ENCODE measurements around the gene VASH1. TPM values are rescaled to one million over a fixed set of nuclear protein-coding genes. Genes with fewer than 3 reads are reported as not detected.

VASH1 gene
- polyA plus RNA-seq, 1 donor (not counting 4 experiments of a cell fraction or from before 2014, with no cell fraction given): 0.12 TPM

- dilution Hi-C loops (cut with MboI; ENCODE audit: extremely low pct_ligation_motif_present, low sequenced_read_pairs): no loop called here
- Histone ChIP-seq H3K27ac (ENCODE audit: control insufficient read depth, insufficient read depth, low read length) (no peak overlapping the region), H3K27me3 (ENCODE audit: control insufficient read depth, extremely low read depth, insufficient read depth, low read length) (no peaks in the 10 kb centered on the region), H3K79me2 (ENCODE audit: control insufficient read depth, insufficient read depth, low read length) (no peaks in the 10 kb centered on the region), H3K9ac (ENCODE audit: control insufficient read depth, extremely low read depth, insufficient read depth, low read length) (no peak overlapping the region), H3K36me3 (ENCODE audit: control insufficient read depth in 2 of 2, extremely low read depth in 1 of 2, insufficient read depth in 2 of 2, low read length in 2 of 2) (no peaks in the 10 kb centered on the region), H3K4me3 (ENCODE audit: control insufficient read depth in 2 of 3, extremely low read depth in 1 of 3, insufficient read depth in 2 of 3, low read depth in 1 of 3, low read length in 3 of 3) (no peak overlapping the region), H4K20me1 (ENCODE audit: control insufficient read depth, extremely low read depth, insufficient read depth, low read length) (no peaks in the 10 kb centered on the region), H2AFZ (ENCODE audit: control insufficient read depth, low read length) (no peak overlapping the region), H3K4me1 (ENCODE audit: control insufficient read depth, extremely low read depth, insufficient read depth, low read length) (no peaks in the 10 kb centered on the region), H3K9me3 (ENCODE audit: control insufficient read depth, low read depth, low read length) (no peaks in the 10 kb centered on the region), H3K9me1 (ENCODE audit: control insufficient read depth, extremely low read depth, insufficient read depth, low read length) (no peaks in the 10 kb centered on the region), H3K4me2 (ENCODE audit: control insufficient read depth, extremely low read depth, insufficient read depth, low read depth, low read length) (no peak overlapping the region)
- TF ChIP-seq, protein P1, sequence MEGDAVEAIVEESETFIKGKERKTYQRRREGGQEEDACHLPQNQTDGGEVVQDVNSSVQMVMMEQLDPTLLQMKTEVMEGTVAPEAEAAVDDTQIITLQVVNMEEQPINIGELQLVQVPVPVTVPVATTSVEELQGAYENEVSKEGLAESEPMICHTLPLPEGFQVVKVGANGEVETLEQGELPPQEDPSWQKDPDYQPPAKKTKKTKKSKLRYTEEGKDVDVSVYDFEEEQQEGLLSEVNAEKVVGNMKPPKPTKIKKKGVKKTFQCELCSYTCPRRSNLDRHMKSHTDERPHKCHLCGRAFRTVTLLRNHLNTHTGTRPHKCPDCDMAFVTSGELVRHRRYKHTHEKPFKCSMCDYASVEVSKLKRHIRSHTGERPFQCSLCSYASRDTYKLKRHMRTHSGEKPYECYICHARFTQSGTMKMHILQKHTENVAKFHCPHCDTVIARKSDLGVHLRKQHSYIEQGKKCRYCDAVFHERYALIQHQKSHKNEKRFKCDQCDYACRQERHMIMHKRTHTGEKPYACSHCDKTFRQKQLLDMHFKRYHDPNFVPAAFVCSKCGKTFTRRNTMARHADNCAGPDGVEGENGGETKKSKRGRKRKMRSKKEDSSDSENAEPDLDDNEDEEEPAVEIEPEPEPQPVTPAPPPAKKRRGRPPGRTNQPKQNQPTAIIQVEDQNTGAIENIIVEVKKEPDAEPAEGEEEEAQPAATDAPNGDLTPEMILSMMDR (optimal IDR thresholded peaks at IDR 0.05 in 1 of 3, IDR thresholded peaks at IDR 0.05 in 1 of 3, conservative IDR thresholded peaks at IDR 0.05 in 1 of 3; ENCODE audit: extremely low read depth in 1 of 3, insufficient read depth in 2 of 3, low read length in 3 of 3): no peak
- no peak for TF ChIP-seq EZH2 (IDR thresholded peaks at IDR 0.05; ENCODE audit: low read length)
- FAIRE-seq (no peak), DNase-seq (ENCODE audit: low read depth, low spot score) (no peak)
Observed at GRCh38 chr14:76715511-76716081, 45.7 kb upstream of the VASH1 start.

DNA sequence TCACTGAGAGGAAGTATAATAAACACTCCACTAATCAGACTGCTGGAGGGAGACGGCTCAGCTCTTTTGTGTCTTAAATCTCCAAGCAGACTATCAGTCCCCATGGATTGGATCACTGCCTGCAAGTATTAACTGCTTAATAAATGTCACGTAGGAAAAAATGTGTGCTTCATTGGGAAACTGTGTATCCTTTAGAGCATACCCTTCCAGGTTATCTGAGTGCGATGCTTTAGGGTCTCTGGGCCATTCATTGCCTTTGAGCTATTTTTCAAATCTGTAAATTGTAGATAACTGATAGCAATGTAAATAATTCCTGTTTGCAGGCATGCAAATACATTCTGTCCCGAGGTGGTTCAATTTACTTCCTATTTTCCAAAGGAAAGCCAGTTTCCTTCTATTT is 45.0 kb upstream of the VASH1 start:
- dilution Hi-C loops (cut with MboI; ENCODE audit: extremely low pct_ligation_motif_present, low sequenced_read_pairs): no loop called here
- no peaks in the 10 kb centered on the region for H3K27me3 ChIP-seq (ENCODE audit: control insufficient read depth, extremely low read depth, insufficient read depth, low read length)
- no peaks in the 10 kb centered on the region for H3K36me3 ChIP-seq (ENCODE audit: control insufficient read depth in 2 of 2, extremely low read depth in 1 of 2, insufficient read depth in 2 of 2, low read length in 2 of 2)
- H4K20me1 ChIP-seq (ENCODE audit: control insufficient read depth, extremely low read depth, insufficient read depth, low read length): no peaks in the 10 kb centered on the region
- DNase-seq (ENCODE audit: low read depth, low spot score) (no peak), FAIRE-seq (no peak)
- no peaks in the 10 kb centered on the region for H3K4me1 ChIP-seq (ENCODE audit: control insufficient read depth, extremely low read depth, insufficient read depth, low read length)
- H3K4me2 ChIP-seq (ENCODE audit: control insufficient read depth, extremely low read depth, insufficient read depth, low read depth, low read length): no peak overlapping the region
- no peak overlapping the region for H3K9ac ChIP-seq (ENCODE audit: control insufficient read depth, extremely low read depth, insufficient read depth, low read length)
- no peaks in the 10 kb centered on the region for H3K79me2 ChIP-seq (ENCODE audit: control insufficient read depth, insufficient read depth, low read length)
- H3K9me1 ChIP-seq (ENCODE audit: control insufficient read depth, extremely low read depth, insufficient read depth, low read length): no peaks in the 10 kb centered on the region
- H3K4me3 ChIP-seq (ENCODE audit: control insufficient read depth in 2 of 3, extremely low read depth in 1 of 3, insufficient read depth in 2 of 3, low read depth in 1 of 3, low read length in 3 of 3): no peak overlapping the region
- no peak overlapping the region for H3K27ac ChIP-seq (ENCODE audit: control insufficient read depth, insufficient read depth, low read length)
- H2AFZ ChIP-seq (ENCODE audit: control insufficient read depth, low read length): no peak overlapping the region
- H3K9me3 ChIP-seq (ENCODE audit: control insufficient read depth, low read depth, low read length): no peaks in the 10 kb centered on the region
- TF ChIP-seq EZH2 (IDR thresholded peaks at IDR 0.05; ENCODE audit: low read length): no peak
- TF ChIP-seq, protein P1 (optimal IDR thresholded peaks at IDR 0.05 in 1 of 3, IDR thresholded peaks at IDR 0.05 in 1 of 3, conservative IDR thresholded peaks at IDR 0.05 in 1 of 3; ENCODE audit: extremely low read depth in 1 of 3, insufficient read depth in 2 of 3, low read length in 3 of 3): no peak

Measured in keratinocyte (primary cell).